Colon (tissue), 2 donors: ENCODE measurements around the gene TAS1R3.

Experiments used
- FAIRE-seq: peaks from 2 replicates; lab custom pipeline; 2012; peaks lifted over from hg19 to GRCh38; lab: Jason Lieb, UNC
- donor health status: control.
- donor health status: control.

The TAS1R3 gene

DNA sequence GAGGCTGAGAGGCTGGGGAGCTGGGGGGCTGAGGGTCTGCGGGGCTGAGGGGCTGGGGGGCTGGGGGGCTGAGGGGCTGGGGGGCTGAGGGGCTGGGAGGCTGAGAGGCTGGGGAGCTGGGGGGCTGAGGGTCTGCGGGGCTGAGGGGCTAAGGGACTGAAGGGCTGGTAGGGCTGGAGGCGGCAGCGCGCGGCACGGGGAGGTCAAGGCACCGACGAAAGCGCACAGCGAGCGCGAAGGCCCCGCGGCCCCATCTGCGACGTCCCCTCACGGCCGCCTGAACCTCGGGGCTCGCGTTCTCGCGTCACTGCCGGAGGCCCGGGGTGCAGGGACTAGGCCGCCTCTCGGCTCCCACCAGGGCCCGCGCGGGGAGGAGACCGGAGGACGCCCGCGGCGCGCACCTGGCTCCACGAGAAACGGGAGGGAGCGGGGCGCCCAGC is 7.0 kb upstream of the TAS1R3 start:
- FAIRE-seq = no peak

DNA sequence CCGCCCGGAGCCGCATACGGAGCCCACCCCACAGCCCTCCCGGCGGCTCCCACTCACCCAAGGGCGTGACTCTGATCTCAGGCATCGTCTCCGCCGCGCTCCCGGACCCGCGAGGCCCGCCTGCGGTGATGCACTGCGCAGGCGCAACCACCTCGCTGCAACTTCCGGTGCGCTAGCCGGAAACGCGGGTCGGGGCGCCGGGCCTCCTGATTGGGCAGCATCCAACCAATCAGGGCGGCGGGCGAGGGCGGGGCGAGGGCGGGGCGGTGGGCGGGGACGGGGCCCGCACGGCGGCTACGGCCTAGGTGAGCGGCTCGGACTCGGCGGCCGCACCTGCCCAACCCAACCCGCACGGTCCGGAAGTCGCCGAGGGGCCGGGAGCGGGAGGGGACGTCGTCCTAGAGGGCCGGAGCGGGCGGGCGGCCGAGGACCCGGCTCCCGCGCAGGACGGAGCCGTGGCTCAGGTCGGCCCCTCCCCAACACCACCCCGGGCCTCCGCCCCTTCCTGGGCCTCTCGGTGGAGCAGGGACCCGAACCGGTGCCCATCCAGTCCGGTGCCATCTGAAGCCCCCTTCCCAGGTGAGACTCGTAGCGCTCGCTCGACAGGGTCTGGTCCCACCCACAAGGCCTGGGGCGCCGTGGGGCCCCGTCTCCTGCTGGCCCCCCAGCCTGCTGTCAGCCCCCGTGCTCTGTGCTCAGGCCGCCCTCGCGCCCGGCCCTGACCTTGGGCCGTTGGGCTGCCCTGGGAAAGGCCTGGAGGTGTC is 6.4 kb upstream of the TAS1R3 start, which contains the start of the genes CPTP and INTS11:
CPTP (plus strand) TSS at position 279 of the 764 bp plus-strand sequence. CDS start 2,109 bp downstream, outside the sequence.
INTS11 (minus strand) TSS at position 137 of the 764 bp plus-strand sequence; CDS start at position 85, 52 bp downstream.
- no peak for FAIRE-seq

- FAIRE-seq = no peak
These were observed 5.6 kb upstream of the TAS1R3 start for GRCh38 chr1:1325288-1326074.

DNA sequence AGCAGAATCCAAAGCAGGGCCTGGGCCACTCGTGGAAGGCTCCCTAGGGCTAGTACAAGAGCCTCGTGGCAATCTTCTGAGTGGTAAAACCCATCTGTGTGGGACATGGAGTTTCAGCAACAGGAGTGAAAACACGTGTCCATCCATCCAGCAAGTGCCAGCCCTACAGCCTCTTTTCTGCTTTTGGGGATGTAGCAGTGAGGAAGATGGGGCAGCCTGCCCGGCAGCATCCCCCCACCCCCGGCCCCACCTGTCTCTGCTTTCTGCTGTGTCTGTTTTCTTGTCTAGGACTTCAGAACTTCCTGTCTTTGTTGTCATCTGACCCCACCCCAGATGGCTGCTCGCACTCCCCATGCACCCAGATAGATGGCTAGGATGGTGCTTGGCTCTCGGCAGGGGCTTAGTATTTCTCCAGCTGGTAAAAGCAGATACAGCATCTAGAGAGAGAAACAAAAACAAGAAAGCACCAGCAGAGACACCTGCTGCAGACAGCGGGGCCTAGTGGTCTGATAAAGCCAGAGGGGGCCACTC is 4.9 kb upstream of the TAS1R3 start:
- FAIRE-seq = no peak

GRCh38 chr1:1327291-1327690 is 3.8 kb upstream of the TAS1R3 start:
- FAIRE-seq = no peak

GRCh38 chr1:1328254-1328653 is 2.8 kb upstream of the TAS1R3 start:
- FAIRE-seq = no peak

- FAIRE-seq = no peak
These were observed 1.5 kb upstream of the TAS1R3 start for GRCh38 chr1:1329304-1330210.

DNA sequence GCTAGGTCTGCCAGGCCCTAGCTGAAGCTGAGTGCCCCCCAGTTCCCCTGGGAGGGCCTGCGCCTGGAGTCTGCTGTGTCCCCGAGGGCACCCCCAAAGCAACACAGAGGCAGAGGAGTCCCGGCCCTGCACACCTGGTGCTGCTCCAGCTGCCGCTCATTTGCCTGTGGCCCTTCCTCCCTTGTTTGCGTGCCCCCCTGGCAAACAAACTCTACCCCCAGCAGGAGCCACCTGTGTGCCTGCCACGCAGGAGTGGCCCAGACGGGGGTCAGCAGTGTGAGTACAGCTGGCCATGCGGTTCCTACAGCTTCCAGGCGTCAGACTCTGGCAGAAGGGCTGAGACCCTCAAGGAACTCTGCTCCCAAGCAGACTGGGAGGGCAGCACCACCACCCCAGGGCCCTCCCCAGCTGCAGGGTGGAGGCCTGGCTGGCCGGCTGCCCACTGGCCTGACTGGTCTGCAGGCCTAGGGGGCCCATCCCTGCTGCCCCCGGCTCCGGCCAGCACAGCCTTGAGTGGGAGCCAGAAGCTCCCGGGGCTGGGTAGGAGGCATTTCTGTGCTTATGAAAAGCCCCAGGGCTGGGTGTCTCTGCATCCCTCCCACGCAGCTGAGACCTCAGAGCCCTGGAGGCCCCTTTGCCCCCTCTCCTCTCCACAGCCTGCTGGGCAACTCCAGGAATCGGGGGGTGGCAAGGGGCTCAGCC is 563 bp upstream of the TAS1R3 start:
- no peak for FAIRE-seq

DNA sequence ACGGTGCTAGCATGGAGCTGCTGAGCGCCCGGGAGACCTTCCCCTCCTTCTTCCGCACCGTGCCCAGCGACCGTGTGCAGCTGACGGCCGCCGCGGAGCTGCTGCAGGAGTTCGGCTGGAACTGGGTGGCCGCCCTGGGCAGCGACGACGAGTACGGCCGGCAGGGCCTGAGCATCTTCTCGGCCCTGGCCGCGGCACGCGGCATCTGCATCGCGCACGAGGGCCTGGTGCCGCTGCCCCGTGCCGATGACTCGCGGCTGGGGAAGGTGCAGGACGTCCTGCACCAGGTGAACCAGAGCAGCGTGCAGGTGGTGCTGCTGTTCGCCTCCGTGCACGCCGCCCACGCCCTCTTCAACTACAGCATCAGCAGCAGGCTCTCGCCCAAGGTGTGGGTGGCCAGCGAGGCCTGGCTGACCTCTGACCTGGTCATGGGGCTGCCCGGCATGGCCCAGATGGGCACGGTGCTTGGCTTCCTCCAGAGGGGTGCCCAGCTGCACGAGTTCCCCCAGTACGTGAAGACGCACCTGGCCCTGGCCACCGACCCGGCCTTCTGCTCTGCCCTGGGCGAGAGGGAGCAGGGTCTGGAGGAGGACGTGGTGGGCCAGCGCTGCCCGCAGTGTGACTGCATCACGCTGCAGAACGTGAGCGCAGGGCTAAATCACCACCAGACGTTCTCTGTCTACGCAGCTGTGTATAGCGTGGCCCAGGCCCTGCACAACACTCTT is 1.1 kb downstream of the TAS1R3 start:
- no peak for FAIRE-seq

DNA sequence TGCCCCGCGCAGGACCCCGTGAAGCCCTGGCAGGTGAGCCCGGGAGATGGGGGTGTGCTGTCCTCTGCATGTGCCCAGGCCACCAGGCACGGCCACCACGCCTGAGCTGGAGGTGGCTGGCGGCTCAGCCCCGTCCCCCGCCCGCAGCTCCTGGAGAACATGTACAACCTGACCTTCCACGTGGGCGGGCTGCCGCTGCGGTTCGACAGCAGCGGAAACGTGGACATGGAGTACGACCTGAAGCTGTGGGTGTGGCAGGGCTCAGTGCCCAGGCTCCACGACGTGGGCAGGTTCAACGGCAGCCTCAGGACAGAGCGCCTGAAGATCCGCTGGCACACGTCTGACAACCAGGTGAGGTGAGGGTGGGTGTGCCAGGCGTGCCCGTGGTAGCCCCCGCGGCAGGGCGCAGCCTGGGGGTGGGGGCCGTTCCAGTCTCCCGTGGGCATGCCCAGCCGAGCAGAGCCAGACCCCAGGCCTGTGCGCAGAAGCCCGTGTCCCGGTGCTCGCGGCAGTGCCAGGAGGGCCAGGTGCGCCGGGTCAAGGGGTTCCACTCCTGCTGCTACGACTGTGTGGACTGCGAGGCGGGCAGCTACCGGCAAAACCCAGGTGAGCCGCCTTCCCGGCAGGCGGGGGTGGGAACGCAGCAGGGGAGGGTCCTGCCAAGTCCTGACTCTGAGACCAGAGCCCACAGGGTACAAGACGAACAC is 1.8 kb downstream of the TAS1R3 start:
- FAIRE-seq = no peak

- no peak for FAIRE-seq
These were observed 2.6 kb downstream of the TAS1R3 start for GRCh38 chr1:1333551-1334241.

- FAIRE-seq = no peak
These were observed 3.8 kb downstream of the TAS1R3 start for GRCh38 chr1:1334835-1335234.

GRCh38 chr1:1335283-1335682 is 4.2 kb downstream of the TAS1R3 start:
- FAIRE-seq = no peak

GRCh38 chr1:1335792-1336248 is 4.7 kb downstream of the TAS1R3 start:
- FAIRE-seq = no peak

DNA sequence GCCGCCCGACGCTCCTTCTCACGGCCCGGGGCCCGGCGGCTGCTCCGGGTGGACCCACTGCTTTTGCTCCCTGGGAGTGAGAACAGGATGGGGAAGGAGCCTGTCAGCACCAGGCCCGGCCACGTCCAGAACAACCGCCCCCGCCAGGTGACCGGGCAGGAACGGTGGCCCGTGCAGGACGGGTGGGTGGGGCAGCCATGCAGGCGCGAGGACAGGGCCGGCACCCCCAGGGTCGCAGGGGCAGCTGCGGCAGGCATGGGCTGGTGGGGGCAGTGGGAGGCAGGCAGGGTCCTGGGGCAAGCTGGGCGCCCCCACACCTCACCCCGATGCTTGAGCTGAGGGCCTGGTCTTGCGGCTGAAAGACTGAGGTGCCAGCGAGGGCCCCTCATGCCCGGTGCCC is 5.4 kb downstream of the TAS1R3 start:
- FAIRE-seq = no peak

DNA sequence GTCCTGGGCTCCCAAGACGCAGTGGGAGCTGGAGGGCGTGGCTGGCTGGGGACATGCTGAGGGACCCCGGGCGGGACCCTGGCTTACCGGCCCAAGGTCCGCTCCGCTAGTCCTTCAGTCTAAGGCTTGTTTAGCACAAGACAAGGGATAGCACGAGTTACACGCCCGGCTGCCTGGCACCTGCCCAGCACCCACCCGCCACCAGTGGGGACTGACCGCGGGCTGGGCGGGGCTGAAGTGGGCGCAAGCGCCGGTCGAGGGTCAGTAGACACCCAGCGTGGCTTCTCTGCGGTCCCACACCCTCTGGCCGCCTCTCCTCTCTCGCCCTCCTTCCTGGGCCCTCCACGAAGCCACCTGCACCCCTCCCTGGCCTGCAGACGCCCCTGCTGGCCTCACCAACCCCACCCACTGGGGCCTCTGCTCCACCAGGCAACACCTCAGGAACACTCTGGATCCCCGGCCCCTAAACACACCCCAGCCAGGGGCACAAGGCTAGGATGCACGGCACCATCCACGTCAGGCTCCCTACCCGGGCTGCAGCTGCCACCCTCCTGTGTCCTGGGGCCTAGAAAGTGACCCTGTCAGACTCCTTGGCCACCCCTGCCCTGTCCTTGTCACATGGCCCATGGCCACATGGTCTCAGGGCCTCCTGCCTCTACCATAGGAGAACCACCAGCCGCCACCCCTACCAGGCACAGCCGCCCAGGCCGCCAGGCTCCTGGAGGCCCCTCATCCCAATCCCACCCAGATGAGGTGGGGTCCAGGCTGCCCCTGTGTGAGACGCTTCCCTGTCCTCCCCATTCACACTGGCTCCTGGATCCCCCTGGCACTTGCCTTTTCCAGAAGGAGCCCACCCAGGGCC is 6.1 kb downstream of the TAS1R3 start:
- no peak for FAIRE-seq

DNA sequence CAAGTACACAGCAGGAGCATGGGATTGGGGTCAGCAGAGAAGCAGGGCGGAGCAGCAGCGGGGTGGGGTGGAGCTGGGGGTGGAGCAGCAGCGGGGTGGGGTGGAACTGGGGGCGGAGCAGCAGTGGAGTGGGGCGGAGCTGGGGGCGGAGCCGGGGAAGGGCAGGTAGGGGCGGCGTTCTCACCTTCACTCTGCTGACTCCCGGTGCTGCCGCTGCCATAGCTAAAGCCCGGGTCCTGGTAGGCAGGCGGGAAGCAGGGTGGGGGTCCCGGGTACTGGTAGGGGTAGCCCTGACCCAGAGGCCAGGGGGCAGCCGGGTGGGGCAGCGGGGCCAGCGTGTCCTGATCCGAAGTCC is 6.7 kb downstream of the TAS1R3 start:
- FAIRE-seq = no peak

DNA sequence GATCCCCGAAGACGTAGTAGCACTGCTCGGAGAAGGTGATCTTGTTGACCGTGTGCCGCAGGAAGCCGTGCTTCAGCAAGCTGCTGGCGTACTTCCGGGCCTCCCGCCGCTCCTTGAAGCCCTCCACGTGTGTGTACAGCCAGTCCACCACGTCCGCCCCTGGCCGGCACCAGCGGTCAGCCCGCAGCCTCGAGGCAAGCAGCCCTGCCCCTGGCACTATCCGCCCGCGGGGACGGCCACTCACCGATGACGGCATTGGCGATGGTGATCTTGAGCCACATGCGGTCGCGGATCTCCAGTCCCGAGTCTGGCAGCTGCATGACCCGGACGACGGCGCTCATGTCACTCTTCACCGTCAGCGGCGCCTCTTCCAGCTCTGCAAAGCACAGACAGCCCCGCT is 7.2 kb downstream of the TAS1R3 start:
- no peak for FAIRE-seq
